Body of pancreas (tissue), 4 donors: ENCODE data around the gene OCRL. TPM values are rescaled to one million over a fixed set of nuclear protein-coding genes. Genes with fewer than 3 reads are reported as not detected.

Experiments used
- ATAC-seq: fragments of 150-250 bp; one replicate; pipeline ENCODE4 v1.9.1; 2016
- DNase-seq, 4 donors: peaks; one replicate each; pipeline ENCODE4 v3.0.0-alpha.2; 2019
- H3K27ac ChIP-seq, 4 donors: fragments of 200-600 bp; sonication (generic); 1 replicate in 3 of 4; 2 replicates in 1 of 4; pipeline versions ENCODE4 v1.5.1 to v1.6.1; 2016 to 2019; ENCODE audit warnings: mild to moderate bottlenecking in 1 of 4, mixed read lengths in 1 of 4, moderate library complexity in 1 of 4
- H3K27me3 ChIP-seq, 2 donors: fragments of 200-600 bp; sonication (generic); one replicate each; pipeline ENCODE4 v1.6.0; 2016; ENCODE audit warnings: mild to moderate bottlenecking in 1 of 2
- H3K36me3 ChIP-seq, 2 donors: fragments of 200-600 bp; sonication (generic); replicated peaks in 1 of 2; 2 replicates each; pipeline ENCODE4 v1.5.1; 2016; ENCODE audit warnings: low read depth in 2 of 2; ENCODE audit not compliant: insufficient read depth in 1 of 2
- H3K4me1 ChIP-seq: fragments of 200-600 bp; sonication (generic); one replicate; pipeline ENCODE4 v1.6.0; 2016
- H3K4me3 ChIP-seq, 2 donors: fragments of 200-600 bp; sonication (generic); 1 replicate in 1 of 2; 2 replicates in 1 of 2; pipeline ENCODE4 v1.5.1; 2016 to 2019
- H3K9me3 ChIP-seq, 3 donors: fragments of 200-600 bp; sonication (generic); 1 replicate in 2 of 3; 2 replicates in 1 of 3; pipeline ENCODE4 v1.5.1; 2016
- CTCF ChIP-seq, 7 experiments: fragments of 450-650 bp in 4 of 7; fragments of 200-600 bp in 3 of 7; sonication (generic) in 3 of 7; IDR thresholded peaks; one replicate each; pipeline ENCODE4 v1.5.1; 2016 to 2019; ENCODE audit warnings: antibody characterized with exemption in 7 of 7
- POLR2A ChIP-seq, 3 donors: fragments of 450-650 bp; IDR thresholded peaks; one replicate each; pipeline ENCODE4 v1.6.1; 2016; ENCODE audit warnings: antibody characterized with exemption in 3 of 3, mild to moderate bottlenecking in 2 of 3
- WGBS, 2 donors: methylation state at CpG; one replicate each; pipeline ENCODE4 v1.1.5; 2017; 5-methylcytosine and 5-hydroxymethylcytosine counted together
- intact Hi-C: fragments of 100-400 bp; cut with DNase I; formaldehyde crosslinking; loops from one replicate; pipeline ENCODE4 v1.15.1; 2023
- total RNA-seq, 2 donors: library from RNA; depleted of rRNA; stranded (reverse); fragments of >200 nt; gene quantifications; one replicate each; pipeline ENCODE4 v1.1.0, GENCODE V29; 2016

Gene OCRL
- total RNA-seq, 2 donors from 2014 or later: 7.3 to 9.1 TPM

- intact Hi-C loops: no loop called here
- ATAC-seq: no peak
- no peaks in the 10 kb centered on the region for H3K36me3 ChIP-seq
- H3K4me3 ChIP-seq: no peak overlapping the region
- H3K27ac ChIP-seq: no peak overlapping the region
- WGBS, 2 donors: 90 to 97% methylated on average over 3 of the region's 3 CpGs
- no peaks in the 10 kb centered on the region for H3K4me1 ChIP-seq
- no peaks in the 10 kb centered on the region for H3K27me3 ChIP-seq
- DNase-seq: no peak
- no peak for TF ChIP-seq CTCF (IDR thresholded peaks at IDR 0.05)
- no peak for TF ChIP-seq POLR2A (IDR thresholded peaks at IDR 0.05)
- H3K9me3 ChIP-seq: no peaks in the 10 kb centered on the region
Measured at GRCh38 chrX:129516402-129516801, 23.7 kb upstream of the OCRL start.

GRCh38 chrX:129520151-129520550 is 19.9 kb upstream of the OCRL start:
- Histone ChIP-seq H3K4me1 (no peaks in the 10 kb centered on the region), H3K27me3 (no peaks in the 10 kb centered on the region), H3K27ac (no peak overlapping the region), H3K9me3 (no peaks in the 10 kb centered on the region), H3K4me3 (no peak overlapping the region), H3K36me3 (no peaks in the 10 kb centered on the region)
- WGBS, 2 donors: 52 to 60% methylated on average over 3 of the region's 3 CpGs
- TF ChIP-seq POLR2A (IDR thresholded peaks at IDR 0.05) (no peak), CTCF (IDR thresholded peaks at IDR 0.05) (no peak)
- DNase-seq (no peak), ATAC-seq (no peak)
- intact Hi-C loops: no loop called here

GRCh38 chrX:129522184-129523078 is 17.6 kb upstream of the OCRL start:
- 0 to 2% methylated on average over 20 to 26 of the region's 56 CpGs for WGBS, 2 donors
- Histone ChIP-seq H3K27me3 (no peaks in the 10 kb centered on the region), H3K36me3 (no peaks in the 10 kb centered on the region), H3K4me1 (no peaks in the 10 kb centered on the region), H3K27ac (peak overlapping the region; percentile 71 to 85 (median 78)), H3K4me3 (peak overlapping the region; percentile 31 to 56), H3K9me3 (no peaks in the 10 kb centered on the region)
- intact Hi-C loops: no loop called here
- ATAC-seq (peak; percentile 74), DNase-seq (peak; percentile 50 to 74 (median 62))
- TF ChIP-seq CTCF (IDR thresholded peaks at IDR 0.05): peak in 4 of 7 experiments; percentile 3 to 23 (median 8)
- no peak for TF ChIP-seq POLR2A (IDR thresholded peaks at IDR 0.05)

- peak within 1 kb of the TSS; percentile 71 to 85 (median 78) for H3K27ac ChIP-seq
- DNase-seq: peak; percentile 37 to 58 (median 57)
- H3K36me3 ChIP-seq: no peaks in the 10 kb centered on the region
- 2 to 10% methylated on average over 2 to 21 of the region's 54 CpGs for WGBS, 2 donors
- intact Hi-C loops: no loop called here
- ATAC-seq: peak; percentile 77
- H3K27me3 ChIP-seq: no peaks in the 10 kb centered on the region
- peak within 1 kb of the TSS; percentile 31 to 56 for H3K4me3 ChIP-seq
- H3K9me3 ChIP-seq: no peaks in the 10 kb centered on the region
- no peaks in the 10 kb centered on the region for H3K4me1 ChIP-seq
- no peak for TF ChIP-seq CTCF (IDR thresholded peaks at IDR 0.05)
- TF ChIP-seq POLR2A (IDR thresholded peaks at IDR 0.05): peak; percentile 26 to 62 (median 60)
Measured at GRCh38 chrX:129523079-129523911, 16.8 kb upstream of the OCRL start, which contains the start of gene SMARCA1. TSS of gene SMARCA1 (minus strand) at chrX:129523490. CDS start at chrX:129523370, 120 bp downstream.
